Right kidney (tissue), 1 donor: Measurements from ENCODE around the gene ZNF839.
"Not testable (repeated sequence)": the region's sequence is repeated elsewhere in the genome, so short reads cannot be mapped to it uniquely, and the experiment has no call there.

Experiments
- DNase-seq: peaks from one replicate; pipeline ENCODE4 v3.0.0-alpha.2; 2016

The ZNF839 gene

DNA sequence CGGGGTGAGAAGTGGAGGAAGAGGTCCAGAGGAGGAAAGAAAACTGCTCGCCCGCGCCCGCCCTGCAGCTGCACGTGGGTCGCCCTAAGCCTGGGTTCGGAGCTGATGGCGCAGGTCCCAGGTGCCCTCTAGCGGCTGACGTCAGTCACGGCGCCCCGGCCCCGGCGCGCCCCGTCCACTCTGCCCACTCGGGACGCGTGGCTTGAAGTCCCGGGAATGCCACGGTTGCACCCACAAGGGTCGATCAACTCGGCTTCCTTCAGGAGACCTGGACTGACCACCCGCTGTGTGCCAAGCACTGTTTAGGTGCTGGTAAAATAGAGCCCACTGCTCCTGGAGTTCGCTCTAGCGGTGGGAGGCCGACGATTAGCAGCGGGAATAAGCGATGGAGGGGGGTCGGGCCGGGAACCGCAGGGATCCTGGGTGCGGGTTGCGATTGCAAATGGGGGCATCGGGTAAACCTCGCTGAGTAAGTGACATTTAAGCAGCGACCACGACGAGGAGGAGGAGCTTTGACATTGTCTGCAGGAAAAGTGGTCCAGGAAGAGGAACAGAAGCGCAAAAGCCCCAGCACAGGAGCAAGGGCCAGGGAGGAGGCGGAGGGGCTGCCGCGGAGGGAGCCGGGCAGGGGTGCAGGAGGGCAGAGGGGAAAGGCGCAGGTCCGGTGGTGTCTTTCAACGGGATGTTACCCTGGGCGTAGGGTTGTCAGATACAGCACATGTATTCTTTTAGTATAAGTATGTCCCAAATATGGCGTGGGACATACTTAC, 5.1 kb upstream of the ZNF839 start:
- peak; percentile 96 for DNase-seq

DNA sequence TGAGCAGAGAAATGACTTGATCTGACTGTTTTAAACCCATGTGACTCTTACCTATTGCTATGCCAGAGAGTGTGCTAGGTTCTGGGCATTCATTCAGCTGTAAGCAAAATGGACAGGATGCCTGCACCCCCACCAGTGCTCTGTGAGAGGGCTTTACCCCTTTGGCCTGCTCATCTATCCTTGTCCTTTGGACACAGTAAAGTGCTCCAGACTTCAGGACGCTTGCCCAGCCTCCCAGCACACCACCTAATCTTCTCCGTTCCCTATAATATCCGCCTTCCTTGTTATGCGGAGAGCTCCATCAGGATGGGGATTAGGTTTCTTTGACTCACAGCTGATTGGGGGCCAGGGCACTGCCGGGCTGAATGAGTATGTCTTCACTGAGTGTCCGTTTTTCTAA, 4.4 kb upstream of the ZNF839 start:
- no peak for DNase-seq

DNA sequence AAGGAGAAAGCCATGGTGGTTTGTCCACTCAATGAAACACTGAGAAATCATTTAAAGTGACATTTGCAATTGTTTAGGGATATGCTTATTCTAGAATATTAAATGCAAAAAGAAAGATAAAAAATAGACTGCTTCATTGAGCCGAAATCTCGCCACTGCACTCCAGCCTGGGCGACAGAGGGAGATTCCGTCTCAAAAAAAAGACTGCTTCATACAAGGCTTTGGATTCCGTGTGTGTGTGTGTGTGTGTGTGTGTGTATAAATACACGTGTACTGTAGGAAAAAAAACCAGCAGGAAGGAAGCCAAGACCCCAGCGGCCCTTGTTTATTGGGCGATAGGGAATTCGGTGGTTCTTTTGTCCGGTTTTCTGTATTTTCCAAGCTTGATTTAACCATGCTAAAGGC, 3.2 kb upstream of the ZNF839 start:
- DNase-seq, result no peak

DNA sequence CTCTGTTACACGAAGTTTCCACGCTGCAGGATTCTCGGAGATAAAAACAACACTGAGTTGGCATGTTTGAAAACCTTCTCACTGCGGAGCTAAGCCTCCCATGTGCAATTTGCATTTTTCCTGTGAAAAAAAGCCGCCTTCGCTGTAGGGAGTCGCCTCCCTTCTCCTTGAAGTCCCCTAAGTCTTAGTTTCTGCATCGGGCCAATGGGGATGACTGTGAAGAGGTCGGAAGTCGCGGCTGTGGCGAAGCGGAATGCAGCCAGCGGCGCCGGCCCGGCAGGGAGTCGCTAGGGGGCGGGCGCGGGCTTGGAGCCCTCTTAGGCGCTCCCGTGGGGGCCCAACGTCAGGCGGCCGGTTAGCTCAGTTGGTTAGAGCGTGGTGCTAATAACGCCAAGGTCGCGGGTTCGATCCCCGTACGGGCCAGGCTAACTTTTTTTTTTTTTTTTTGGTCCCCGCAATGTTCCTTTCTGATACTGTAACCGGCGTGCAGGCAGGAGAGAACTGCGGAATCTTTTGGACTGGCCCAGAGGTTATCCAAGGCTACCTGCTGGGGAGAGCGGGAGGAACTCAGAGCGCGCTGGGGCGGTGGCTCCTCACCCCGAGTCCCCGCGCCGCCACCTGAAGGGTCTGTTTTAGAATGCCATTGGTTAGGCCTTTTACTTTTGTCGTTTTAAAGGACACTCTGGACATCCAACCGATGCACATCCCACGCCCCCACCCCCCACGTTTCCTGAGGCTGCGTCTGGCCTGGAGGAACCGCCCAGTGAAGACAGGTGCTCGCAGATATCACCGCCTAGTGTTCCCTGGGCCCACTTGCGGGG, 2.6 kb upstream of the ZNF839 start:
- peak; percentile 90 for DNase-seq

DNA sequence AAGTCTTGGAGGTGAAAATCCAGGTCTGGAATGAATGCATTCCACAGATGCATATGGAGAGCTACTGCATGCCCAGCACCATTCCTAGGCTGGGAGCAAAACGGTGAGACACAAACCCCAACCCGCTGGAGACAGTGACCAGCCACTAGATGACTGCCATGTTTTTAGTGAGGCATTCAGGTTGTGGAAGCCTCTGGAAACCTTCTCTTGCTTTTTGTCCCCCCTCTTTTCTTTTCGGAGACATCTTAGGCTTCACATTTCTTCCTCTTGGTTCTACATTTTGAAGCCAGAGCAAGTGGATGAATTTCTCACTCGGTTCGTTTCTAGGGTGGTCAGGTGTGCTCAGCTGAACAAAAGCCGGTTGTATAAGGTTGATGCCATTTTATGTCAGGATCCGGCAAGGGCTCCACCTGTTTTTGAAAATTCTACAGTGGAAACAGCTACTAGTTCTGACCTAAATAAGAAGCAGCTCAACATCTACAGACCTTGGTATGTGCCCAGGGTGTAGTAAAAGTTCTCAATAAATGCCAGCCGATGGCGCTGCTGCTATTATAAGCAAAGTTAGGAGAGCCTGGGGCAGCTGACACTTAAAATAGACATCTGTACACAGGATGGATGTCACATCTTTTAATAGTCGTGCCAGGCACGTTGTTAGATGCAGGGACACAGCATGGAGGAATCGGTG, 1.8 kb upstream of the ZNF839 start:
- no peak for DNase-seq

DNA sequence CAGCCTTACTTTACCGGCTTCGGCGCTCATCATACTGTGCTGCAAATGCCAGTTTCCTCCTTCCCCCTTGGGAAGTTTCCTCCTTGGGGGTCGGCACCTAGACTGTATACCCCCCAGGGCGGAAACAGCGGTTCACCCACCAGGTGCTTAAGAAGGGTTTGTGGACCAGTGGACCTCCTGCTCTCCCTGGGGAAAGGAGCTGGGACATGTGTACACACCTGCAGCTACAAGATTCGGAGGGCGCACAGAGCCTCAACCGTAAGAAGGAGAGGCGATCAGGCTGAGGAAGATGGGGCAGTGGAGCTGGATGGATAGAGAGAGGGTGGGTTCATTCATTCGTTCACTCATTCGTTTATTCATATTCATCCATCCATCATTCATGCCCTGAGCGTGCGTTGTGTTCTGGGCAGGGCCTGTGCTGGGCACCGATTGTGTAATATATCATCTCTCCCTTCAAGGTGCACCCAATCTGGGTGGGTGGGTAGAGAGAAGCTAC, 717 bp upstream of the ZNF839 start:
- DNase-seq, result no peak

DNA sequence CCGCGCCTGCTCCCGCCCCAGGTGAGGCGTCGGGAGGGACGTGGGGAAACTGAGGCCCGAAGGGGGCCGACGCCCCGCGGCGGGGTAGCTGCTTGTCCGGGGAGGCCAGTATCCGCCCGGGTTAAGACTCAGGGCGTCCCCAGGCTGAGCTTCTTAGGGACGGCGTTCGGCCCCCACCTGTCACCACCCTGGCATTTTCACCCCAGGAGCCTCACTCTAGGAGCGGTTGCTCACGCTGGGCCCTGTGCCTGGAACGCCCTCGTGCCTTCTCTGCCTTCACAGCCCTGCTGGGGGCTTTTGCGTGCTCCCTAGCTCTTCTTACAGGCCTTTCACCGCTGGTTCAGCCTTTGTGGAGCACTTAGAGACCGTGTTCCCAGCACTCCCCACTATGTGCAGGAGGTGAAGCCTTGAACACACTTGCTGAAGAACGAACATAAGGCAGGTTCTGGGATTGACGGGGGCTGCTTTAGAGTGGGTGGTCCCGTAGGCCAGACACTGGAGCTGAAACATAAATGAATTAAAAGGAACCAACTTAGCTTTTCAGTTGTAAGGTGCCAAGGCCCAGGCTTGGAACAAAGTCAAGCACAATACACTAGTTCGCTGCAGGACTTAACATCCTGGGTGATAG, 601 bp downstream of the ZNF839 start:
- DNase-seq, result peak; percentile 79

DNA sequence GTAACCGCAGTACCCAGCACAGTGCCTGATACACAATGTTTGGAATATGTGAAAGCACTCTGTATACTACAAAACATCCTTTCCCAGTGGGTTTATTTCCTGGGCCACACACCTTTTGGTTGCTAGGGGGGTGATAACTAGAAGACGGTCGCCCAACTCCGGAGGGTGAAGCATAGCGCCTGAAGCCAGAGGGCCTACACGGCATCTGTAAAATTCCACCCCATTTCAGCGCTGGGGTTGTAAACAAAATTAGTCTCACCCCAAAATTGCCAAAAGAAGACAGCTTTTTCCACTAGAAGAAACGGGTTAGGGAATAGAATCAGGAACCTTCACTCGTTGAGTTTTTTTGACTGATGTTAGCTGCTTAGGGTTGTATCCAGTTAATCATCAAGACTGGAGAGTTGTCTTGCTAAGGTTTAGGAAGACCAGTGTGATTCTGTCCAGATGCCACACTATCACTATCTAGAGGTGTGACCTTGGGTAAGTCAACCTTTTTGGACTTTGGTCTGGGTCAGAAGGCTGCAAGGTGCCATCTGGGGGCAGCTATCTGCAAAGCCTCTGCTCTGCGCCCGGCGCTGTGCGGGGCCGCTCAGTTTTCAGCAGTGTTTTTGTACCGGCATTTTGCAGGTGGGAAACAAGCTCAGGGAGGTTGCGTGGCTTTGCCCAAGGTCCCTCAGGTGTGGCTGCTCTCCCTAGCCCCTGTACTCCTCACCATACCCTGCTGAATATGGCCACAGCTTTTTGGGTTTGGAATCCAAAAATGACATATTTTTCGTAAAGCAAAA, 1.3 kb downstream of the ZNF839 start:
- no peak for DNase-seq

DNA sequence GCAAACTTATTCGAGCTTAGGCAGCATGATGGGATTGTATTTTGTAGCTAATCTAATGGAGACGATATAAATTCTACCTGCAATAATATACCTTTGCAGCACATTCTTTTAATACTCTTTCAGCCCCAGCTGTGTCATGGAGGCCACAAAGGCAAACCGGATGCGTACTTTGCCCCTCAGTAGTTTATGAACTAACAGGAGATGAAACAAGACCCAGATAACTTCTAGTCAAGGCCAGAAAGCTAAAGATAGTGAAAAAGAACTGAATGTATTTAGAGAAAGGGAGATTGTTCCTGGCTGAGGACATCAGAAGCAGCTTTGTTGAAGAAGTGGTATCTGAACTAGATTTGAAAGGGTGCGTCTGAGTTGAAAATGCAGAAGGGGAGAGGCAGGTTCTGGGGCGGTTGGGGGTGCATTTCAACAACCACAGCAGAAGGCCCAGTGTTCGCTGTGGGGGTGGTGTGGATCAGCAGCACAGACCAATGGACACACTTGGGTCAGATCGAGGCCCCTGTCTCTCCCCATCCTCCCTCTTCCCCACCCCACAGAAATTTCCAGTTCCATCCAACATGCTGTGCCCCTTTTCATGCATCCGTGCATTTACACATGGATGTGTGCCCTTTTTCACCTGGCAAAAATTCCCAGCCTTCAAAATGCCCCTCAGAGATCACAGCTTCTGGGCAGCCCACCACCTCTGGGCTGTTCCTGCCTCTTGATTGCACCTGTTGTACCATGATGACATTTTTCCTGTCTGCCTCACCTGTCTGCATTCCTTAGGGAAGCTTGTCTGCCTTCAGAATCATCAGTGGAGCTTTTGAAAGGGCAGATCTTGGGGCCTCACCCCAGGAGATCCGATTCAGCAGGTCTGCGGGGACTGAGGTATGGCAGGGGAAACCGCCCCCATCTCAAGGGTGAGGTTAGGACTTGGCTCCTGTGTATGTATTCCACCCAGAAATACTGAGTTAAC, 2.2 kb downstream of the ZNF839 start:
- DNase-seq, result no peak

DNA sequence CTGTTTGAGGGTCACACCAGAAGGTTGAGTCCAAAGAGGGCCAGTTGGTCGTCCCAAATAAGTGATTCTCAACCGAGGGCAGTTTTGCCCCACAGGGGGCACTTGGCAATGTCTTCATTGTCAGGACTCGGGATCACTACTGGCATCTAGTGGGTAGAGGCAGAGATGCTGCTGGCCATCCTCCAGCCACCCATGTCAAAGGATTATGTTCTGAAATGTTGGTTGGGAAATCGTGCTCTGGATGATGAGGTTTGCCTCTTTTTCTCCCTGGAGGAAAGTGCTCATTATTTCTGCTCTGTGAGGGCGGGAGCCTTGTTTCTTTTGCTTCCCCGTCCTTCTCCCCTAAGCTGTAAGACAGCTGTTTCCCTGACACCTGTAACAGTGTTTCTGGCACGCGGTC, 3.6 kb downstream of the ZNF839 start:
- no peak for DNase-seq

DNA sequence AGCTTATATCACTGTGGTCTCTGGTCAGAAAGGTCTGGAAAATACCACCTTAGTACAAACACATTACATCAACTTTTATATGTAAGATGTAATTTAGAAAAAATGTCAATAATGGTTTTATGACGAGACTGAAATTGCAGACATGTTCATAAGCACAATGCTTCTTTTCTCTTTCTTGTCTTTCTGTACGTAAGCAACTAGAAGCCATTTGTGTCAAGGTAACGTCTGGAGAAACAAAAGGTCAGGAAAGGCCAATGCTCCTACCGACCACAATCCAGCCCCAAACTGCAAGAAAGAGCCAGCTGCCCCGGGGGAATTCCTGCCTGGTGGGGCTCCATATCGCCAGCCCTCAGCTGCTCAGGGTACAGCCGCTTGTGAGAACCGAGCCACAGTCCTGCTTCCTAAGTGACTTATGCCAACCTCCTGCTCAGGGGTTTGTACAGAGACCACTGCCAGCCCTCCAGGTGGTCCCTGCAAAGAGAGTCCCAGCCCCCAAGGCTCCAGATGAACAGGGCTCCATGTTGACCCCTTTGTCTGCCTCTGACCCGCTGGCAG, 6.3 kb downstream of the ZNF839 start:
- no peak for DNase-seq

DNA sequence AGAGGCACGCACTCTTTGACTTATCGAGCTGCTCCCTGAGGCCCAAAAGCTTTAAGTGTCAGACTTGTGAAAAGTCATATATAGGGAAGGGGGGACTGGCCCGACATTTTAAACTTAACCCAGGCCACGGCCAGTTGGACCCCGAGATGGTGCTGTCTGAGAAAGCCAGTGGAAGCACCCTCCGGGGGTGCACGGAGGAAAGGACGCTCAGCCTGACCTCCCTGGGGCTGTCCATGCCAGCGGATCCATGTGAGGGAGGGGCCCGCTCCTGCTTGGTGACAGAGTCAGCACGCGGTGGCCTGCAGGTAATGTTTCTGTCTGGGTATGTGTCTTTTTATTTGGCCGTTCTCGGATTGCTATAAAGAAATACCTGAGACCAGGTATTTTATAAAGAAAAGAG, 7.0 kb downstream of the ZNF839 start:
- no peak for DNase-seq

DNA sequence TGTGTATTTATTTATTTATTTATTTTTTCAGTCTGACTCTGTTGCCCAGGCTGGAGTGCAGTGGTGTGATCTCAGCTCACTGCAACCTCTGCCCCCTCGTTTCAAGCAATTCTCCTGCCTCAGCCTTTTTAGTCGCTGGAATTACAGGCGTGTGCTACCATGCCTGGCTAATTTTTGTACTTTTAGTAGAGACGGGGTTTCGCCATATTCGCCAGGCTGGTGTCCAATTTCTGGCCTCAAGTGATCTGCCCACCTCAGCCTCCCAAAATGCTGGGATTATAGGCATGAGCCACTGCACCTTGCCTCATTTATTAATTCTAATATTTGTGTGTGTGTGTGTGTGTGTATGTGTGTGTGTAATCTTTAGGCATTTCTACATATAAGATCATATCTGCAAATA, 9.8 kb downstream of the ZNF839 start:
- DNase-seq, result not testable (repeated sequence)

DNA sequence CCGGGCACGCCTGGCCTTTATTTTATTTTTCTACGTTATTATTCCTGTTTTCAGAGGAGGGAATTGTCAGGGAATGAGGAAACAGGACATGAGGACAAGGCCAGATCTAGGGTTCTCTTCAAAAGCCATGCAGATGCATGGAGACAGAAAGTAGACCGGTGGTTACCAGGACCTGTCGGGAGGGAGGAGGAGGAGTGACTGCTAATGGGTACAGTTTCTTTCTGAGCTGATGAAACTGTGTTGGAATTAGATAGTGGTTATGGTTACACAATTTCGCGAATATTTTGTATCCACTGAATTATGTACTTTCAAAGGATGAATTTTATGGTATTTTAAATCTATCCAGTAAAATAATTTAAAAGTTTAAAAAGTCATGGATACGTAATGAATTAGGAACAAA, 11.3 kb downstream of the ZNF839 start:
- DNase-seq, result no peak

DNA sequence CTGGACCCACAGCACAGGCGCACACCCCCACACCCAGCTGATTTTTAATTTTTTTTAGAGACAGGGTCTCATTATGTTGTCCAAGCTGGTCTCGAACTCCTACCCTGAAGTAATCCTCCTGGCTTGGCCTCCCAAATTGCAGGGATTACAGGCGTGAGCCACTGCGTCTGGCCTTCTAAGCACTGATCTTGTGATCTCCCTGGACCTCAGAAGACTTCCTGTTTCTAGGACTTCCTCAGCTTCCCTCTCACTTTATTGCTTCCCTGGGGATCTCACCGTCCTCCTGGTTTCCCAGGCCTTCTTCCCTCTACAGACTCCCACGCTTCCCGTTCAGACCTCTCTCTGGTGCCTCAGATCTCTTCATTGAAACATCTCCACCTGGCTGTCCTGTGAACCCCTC, 13.8 kb downstream of the ZNF839 start:
- no peak for DNase-seq

DNA sequence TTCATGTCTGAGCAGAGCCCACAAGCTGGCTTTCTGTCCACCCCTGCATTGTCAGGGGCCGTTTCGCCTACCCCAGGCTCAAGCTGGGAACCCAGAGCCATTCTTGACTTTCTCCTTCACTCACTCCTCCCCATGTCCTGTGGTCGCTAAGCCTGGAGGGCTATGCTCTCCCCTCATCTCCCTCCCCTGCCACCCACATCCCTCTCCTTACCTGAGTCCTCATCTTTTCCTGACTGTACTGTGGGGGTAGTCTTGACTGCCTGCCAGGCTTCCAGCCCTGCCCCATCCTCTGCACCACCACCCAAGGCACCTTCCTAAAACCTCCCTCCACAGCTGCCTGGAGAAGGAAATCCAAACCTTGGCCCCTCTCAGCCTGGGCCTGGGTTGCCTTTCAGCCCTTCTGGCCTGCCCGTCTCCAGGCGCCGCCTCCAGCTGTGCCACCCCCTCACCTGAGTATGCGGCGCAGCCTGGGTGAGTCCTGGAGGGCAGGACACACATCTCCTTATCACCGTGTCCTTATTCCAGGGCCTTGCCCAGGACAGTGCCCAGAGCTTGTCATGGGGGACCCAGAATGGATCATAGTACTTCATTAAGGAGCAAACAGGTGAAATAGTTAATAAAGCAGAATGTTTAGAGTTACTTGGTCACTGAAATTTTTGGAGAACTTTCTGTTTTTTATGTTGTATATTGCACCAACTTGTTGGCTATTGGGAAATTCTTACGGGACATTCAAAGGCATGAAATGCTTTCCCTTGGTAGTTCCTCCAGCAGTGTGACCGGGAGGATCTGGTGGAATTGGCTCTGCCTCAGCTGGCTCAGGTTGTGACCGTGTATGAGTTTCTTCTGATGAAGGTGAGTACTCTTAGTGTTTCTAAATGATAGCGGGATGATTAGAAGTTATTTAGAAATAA, 14.5 kb downstream of the ZNF839 start:
- no peak for DNase-seq

DNA sequence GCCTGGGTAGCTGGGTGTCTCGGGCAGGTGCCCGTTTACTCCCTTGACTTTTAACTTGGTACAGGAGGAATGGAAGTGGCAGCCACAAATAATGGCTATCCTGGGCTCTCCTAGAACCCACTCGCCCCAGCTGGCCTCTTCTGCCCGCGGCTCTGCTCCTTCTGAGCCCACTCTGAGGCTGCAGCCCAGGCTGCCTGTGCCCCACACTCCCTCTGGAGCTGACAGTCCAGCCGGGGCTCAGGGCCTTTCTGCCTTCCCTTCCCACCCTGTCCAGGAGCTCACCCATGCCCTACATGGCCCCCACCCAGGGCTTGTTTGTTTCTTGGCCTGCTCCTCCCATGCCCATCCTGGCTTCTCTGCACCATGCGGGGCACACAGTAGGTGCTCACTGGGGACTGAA, 15.6 kb downstream of the ZNF839 start:
- no peak for DNase-seq

DNA sequence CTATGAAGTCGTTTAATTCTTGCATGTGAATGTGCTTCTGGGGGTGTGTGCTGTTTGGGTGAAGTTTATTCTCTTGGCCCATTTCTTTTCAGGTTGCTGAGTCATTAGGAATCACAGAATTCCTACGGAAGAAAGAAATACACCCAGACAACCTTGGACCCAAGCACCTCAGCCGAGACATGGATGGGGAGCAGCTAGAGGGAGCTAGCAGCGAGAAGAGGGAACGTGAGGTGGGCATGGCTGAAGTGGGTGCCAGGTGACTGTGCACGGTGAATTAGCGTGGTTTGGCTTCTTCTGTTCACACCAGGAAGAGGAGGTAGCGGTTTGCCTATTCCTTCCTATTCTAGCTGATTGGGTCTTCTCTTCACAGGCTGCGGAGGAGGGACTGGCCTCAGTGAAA, 19.2 kb downstream of the ZNF839 start:
- DNase-seq, result no peak

DNA sequence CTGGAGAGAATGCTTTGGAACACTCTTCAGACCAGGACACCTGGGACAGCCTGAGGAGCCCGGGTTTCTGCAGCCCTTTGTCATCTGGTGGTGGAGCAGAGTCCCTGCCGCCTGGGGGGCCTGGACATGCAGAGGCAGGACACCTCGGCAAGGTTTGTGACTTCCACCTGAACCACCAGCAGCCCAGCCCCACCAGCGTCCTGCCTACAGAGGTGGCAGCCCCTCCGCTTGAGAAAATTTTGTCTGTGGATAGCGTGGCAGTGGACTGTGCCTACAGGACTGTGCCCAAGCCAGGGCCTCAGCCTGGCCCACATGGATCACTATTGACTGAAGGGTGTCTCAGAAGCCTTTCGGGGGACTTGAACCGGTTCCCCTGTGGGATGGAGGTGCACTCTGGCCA, 22.0 kb downstream of the ZNF839 start:
- DNase-seq, result no peak
